C4-2B (cell line): ENCODE data around the gene SMCO4.

Source experiments
- CTCF ChIP-seq: fragments of 450-650 bp; conservative IDR thresholded peaks from 2 replicates; pipeline ENCODE4 v1.5.1; 2017; ENCODE audit warnings: mild to moderate bottlenecking
- ZFX ChIP-seq: fragments of 450-650 bp; IDR thresholded peaks from 2 replicates; pipeline ENCODE4 v1.6.1; 2017

- TF ChIP-seq CTCF (no peak), ZFX (no peak)
These were observed 19.0 kb downstream of the SMCO4 start for GRCh38 chr11:93524173-93524536.
